Osteoblast (primary cell): ENCODE measurements around the gene FHIT. TPM values are rescaled to one million over a fixed set of nuclear protein-coding genes. Genes with fewer than 3 reads are reported as not detected.

Experiments used
- DNase-seq: peaks from one replicate; pipeline ENCODE4 v3.0.0; 2011; ENCODE audit warnings: low spot score, mixed read lengths; ENCODE audit not compliant: insufficient read length; ENCODE audit errors: missing footprints
- H2AFZ ChIP-seq: 2 replicates; pipeline ENCODE4 v1.6.0; 2011; ENCODE audit warnings: mild to moderate bottlenecking, low read length
- H3K27ac ChIP-seq: 2 replicates; pipeline ENCODE4 v1.5.1; 2011; ENCODE audit warnings: mild to moderate bottlenecking, low read depth, low read length, moderate library complexity
- H3K27me3 ChIP-seq: 2 replicates; pipeline ENCODE4 v1.6.0; 2012; ENCODE audit warnings: mild to moderate bottlenecking, control low read depth, inconsistent platforms, low read length, moderate library complexity; ENCODE audit not compliant: insufficient read depth
- H3K36me3 ChIP-seq: 2 replicates; pipeline ENCODE4 v1.5.1; 2011; ENCODE audit warnings: mild to moderate bottlenecking, low read length, control low read depth, moderate library complexity; ENCODE audit not compliant: insufficient read depth
- H3K4me1 ChIP-seq: 2 replicates; pipeline ENCODE4 v1.5.1; 2011; ENCODE audit warnings: mild to moderate bottlenecking, low read length, control low read depth, moderate library complexity; ENCODE audit not compliant: insufficient read depth
- H3K4me2 ChIP-seq: 2 replicates; pipeline ENCODE4 v1.6.0; 2011; ENCODE audit warnings: mild to moderate bottlenecking, low read length; ENCODE audit not compliant: insufficient read depth
- H3K4me3 ChIP-seq: fragments of 200-600 bp; sonication (generic); 3 replicates; pipeline ENCODE4 v1.5.1; 2012; ENCODE audit warnings: mild to moderate bottlenecking, low read length, inconsistent platforms; ENCODE audit not compliant: insufficient read depth
- H3K79me2 ChIP-seq: 2 replicates; pipeline ENCODE4 v1.6.0; 2012; ENCODE audit warnings: mild to moderate bottlenecking, low read length, control low read depth, inconsistent platforms; ENCODE audit not compliant: insufficient read depth
- H3K9me3 ChIP-seq: 2 replicates; pipeline ENCODE4 v1.5.1; 2011; ENCODE audit warnings: low read depth, low read length, control low read depth
- H4K20me1 ChIP-seq: 2 replicates; pipeline ENCODE4 v1.6.0; 2012; ENCODE audit warnings: mild to moderate bottlenecking, low read length, control low read depth; ENCODE audit not compliant: insufficient read depth
- total RNA-seq: library from RNA; depleted of rRNA; stranded (reverse); fragments of >200 nt; gene quantifications from 2 replicates; pipeline ENCODE4 v1.2.3, GENCODE V29; 2012
- TF ChIP-seq, protein P1 (sequence below): IDR thresholded peaks from 2 replicates; pipeline ENCODE4 v1.5.1; 2011; ENCODE audit warnings: mild to moderate bottlenecking, low read depth, low read length, moderate library complexity; ENCODE audit errors: extremely low read depth

Gene FHIT
- total RNA-seq, 1 donor = 3.3 TPM

DNA sequence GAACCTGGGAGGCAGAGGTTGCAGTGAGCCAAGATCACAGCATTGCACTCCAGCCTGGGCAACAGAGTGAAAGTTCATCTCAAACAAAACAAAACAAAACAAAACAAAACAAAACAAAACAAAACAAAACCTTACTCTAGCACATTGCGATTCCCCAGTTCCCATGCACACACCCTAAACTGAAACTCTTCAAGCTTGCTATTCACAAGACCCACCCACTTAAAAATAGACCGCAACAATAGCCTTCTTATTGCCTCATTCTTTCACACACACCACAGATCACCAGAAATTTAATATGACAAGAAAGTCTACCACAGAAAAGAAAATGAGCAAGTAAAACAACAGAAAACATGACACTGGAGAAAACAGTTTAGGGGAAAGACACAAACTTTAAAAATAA lies 598.4 kb downstream of the FHIT start:
- H3K79me2 ChIP-seq = no peaks in the 10 kb centered on the region
- no peaks in the 10 kb centered on the region for H3K36me3 ChIP-seq
- H3K4me2 ChIP-seq = no peak overlapping the region
- no peak for DNase-seq
- H3K9me3 ChIP-seq = no peaks in the 10 kb centered on the region
- H3K27me3 ChIP-seq = no peaks in the 10 kb centered on the region
- H3K4me1 ChIP-seq = no peaks in the 10 kb centered on the region
- no peak overlapping the region for H2AFZ ChIP-seq
- TF ChIP-seq, protein P1, sequence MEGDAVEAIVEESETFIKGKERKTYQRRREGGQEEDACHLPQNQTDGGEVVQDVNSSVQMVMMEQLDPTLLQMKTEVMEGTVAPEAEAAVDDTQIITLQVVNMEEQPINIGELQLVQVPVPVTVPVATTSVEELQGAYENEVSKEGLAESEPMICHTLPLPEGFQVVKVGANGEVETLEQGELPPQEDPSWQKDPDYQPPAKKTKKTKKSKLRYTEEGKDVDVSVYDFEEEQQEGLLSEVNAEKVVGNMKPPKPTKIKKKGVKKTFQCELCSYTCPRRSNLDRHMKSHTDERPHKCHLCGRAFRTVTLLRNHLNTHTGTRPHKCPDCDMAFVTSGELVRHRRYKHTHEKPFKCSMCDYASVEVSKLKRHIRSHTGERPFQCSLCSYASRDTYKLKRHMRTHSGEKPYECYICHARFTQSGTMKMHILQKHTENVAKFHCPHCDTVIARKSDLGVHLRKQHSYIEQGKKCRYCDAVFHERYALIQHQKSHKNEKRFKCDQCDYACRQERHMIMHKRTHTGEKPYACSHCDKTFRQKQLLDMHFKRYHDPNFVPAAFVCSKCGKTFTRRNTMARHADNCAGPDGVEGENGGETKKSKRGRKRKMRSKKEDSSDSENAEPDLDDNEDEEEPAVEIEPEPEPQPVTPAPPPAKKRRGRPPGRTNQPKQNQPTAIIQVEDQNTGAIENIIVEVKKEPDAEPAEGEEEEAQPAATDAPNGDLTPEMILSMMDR = no peak
- no peak overlapping the region for H3K4me3 ChIP-seq
- no peaks in the 10 kb centered on the region for H4K20me1 ChIP-seq
- H3K27ac ChIP-seq = no peak overlapping the region

DNA sequence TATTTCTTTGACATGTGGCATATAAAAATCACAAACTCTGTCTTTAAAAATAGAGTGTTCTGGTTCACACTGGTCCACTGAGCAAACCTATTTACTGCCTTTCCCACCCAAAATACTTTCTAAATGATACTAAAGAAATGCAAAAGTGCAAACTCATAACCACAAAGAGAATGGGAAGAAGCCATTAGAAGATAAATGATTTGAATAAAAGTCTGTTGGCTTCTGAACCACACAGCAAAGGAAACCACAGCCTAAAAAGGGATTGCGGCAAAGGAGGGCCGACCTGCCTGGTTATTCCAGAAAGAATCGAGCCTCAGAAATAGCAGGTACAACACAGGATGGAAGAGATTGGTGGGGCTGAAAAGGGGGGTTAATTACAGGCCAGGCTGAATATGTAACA lies 599.5 kb downstream of the FHIT start:
- Histone ChIP-seq H3K36me3 (no peaks in the 10 kb centered on the region), H2AFZ (no peak overlapping the region), H3K4me2 (no peak overlapping the region), H3K9me3 (no peaks in the 10 kb centered on the region), H4K20me1 (no peaks in the 10 kb centered on the region), H3K4me3 (no peak overlapping the region), H3K27me3 (no peaks in the 10 kb centered on the region), H3K4me1 (no peaks in the 10 kb centered on the region), H3K27ac (no peak overlapping the region), H3K79me2 (no peaks in the 10 kb centered on the region)
- TF ChIP-seq, protein P1 = no peak
- DNase-seq = no peak

DNA sequence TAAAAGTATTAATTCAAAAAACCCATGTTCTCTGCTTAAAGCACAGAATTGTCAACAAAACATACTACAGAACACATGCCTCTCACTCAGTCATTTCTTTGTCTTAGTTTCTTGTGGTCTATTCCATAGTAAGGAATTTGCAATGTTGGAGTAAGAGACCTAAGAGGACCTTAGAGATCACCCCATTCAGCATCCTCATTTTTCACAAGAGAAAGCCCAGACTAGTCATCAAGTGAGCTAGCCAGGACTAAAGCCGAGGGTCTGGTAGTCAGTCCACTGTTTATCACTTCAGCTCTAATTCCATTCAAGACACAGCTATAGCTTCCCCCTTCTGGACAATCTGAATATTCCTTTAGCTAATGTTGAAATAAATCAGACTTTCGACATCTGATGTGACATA lies 601.1 kb downstream of the FHIT start:
- Histone ChIP-seq H3K27ac (no peak overlapping the region), H3K27me3 (no peaks in the 10 kb centered on the region), H3K9me3 (no peaks in the 10 kb centered on the region), H4K20me1 (no peaks in the 10 kb centered on the region), H2AFZ (no peak overlapping the region), H3K79me2 (no peaks in the 10 kb centered on the region), H3K4me2 (no peak overlapping the region), H3K4me3 (no peak overlapping the region), H3K4me1 (no peaks in the 10 kb centered on the region), H3K36me3 (no peaks in the 10 kb centered on the region)
- TF ChIP-seq, protein P1 = no peak
- no peak for DNase-seq

DNA sequence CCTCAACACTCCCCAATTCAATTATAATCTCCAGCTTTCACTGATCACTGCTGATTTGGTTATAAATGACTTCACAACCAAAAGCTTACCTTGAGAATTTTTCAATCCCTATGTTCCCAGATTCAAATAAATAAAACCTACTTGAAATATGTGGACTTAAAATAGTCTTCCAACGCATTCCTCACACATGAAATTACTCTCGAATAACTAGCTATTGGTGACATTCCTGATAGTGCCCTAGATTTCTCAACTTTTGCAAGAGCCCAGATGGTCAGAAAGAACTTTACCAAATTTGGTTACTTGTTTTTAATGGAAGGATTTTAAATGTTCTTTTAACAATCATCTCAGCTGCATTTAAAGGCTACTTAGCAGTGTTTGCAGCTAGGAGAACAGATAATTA lies 605.5 kb downstream of the FHIT start:
- Histone ChIP-seq H3K79me2 (no peaks in the 10 kb centered on the region), H2AFZ (no peak overlapping the region), H3K9me3 (no peaks in the 10 kb centered on the region), H3K4me3 (no peak overlapping the region), H4K20me1 (no peaks in the 10 kb centered on the region), H3K4me2 (no peak overlapping the region), H3K27me3 (no peaks in the 10 kb centered on the region), H3K27ac (no peak overlapping the region), H3K4me1 (no peaks in the 10 kb centered on the region), H3K36me3 (no peaks in the 10 kb centered on the region)
- peak; percentile 27 for DNase-seq
- TF ChIP-seq, protein P1 = no peak
